ENCODE data around the gene HNRNPUL1. TPM values are rescaled to one million over a fixed set of nuclear protein-coding genes. Genes with fewer than 3 reads are reported as not detected.

The HNRNPUL1 gene
- total and polyA plus RNA-seq, 2 experiments from 2014 or later, result 204 to 207 TPM

GRCh38 chr19:41307090-41307875, 43.1 kb downstream of the HNRNPUL1 start:
- H3K9me3 Mint-ChIP-seq, result no peaks in the 10 kb centered on the region; the same call in 2 of the 3 replicates
- no peak overlapping the region; the same call in 2 of the 3 replicates for H3K4me3 Mint-ChIP-seq

DNA sequence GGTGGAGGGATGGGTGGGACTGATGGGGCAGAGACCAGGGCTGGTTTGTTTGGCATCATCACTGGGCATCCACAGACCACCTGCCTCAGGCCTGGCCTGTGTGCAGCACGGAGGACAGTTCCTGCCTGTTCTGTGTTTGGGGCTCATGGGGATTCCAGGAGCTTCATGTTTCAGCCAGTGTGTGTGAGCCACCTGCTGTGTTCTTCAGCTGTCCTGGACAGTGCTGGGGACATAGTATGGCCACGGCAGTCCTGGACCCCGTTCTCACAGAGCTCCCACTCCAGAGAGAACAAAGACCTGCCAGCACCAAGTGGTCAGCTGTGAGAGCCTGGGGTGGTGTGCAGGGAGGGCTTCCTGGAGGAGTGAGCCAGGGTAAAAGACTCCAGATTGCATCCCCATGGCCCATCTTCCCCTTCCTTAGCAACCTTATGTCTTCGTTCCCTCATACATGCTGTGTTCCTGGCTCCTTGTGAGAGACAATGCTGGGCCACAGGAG, 43.8 kb downstream of the HNRNPUL1 start:
- Histone ChIP-seq H4K20me1 (replicated peaks; ENCODE audit: insufficient read depth) (peaks cover 5% of the 10 kb centered on the region; the same call in 1 of the 2 replicates), H3K36me3 (ENCODE audit: insufficient read depth) (peaks cover 44% of the 10 kb centered on the region)
- peak; percentile 15 for ATAC-seq
- TF ChIP-seq, protein P1, sequence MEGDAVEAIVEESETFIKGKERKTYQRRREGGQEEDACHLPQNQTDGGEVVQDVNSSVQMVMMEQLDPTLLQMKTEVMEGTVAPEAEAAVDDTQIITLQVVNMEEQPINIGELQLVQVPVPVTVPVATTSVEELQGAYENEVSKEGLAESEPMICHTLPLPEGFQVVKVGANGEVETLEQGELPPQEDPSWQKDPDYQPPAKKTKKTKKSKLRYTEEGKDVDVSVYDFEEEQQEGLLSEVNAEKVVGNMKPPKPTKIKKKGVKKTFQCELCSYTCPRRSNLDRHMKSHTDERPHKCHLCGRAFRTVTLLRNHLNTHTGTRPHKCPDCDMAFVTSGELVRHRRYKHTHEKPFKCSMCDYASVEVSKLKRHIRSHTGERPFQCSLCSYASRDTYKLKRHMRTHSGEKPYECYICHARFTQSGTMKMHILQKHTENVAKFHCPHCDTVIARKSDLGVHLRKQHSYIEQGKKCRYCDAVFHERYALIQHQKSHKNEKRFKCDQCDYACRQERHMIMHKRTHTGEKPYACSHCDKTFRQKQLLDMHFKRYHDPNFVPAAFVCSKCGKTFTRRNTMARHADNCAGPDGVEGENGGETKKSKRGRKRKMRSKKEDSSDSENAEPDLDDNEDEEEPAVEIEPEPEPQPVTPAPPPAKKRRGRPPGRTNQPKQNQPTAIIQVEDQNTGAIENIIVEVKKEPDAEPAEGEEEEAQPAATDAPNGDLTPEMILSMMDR (conservative IDR thresholded peaks at IDR 0.05; ENCODE audit: low read depth in 2 of 2), result no peak
- TF ChIP-seq NANOG (IDR thresholded peaks at IDR 0.05; ENCODE audit: borderline replicate concordance) (no peak), EZH2 (IDR thresholded peaks at IDR 0.05; ENCODE audit: low read depth, unreplicated experiment) (no peak), JUNB (IDR thresholded peaks at IDR 0.05; ENCODE audit: unreplicated experiment) (no peak)
- TF ChIP-seq, protein P2, sequence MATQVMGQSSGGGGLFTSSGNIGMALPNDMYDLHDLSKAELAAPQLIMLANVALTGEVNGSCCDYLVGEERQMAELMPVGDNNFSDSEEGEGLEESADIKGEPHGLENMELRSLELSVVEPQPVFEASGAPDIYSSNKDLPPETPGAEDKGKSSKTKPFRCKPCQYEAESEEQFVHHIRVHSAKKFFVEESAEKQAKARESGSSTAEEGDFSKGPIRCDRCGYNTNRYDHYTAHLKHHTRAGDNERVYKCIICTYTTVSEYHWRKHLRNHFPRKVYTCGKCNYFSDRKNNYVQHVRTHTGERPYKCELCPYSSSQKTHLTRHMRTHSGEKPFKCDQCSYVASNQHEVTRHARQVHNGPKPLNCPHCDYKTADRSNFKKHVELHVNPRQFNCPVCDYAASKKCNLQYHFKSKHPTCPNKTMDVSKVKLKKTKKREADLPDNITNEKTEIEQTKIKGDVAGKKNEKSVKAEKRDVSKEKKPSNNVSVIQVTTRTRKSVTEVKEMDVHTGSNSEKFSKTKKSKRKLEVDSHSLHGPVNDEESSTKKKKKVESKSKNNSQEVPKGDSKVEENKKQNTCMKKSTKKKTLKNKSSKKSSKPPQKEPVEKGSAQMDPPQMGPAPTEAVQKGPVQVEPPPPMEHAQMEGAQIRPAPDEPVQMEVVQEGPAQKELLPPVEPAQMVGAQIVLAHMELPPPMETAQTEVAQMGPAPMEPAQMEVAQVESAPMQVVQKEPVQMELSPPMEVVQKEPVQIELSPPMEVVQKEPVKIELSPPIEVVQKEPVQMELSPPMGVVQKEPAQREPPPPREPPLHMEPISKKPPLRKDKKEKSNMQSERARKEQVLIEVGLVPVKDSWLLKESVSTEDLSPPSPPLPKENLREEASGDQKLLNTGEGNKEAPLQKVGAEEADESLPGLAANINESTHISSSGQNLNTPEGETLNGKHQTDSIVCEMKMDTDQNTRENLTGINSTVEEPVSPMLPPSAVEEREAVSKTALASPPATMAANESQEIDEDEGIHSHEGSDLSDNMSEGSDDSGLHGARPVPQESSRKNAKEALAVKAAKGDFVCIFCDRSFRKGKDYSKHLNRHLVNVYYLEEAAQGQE (IDR thresholded peaks at IDR 0.05; ENCODE audit: unreplicated experiment), result no peak
- TF ChIP-seq, protein P3, sequence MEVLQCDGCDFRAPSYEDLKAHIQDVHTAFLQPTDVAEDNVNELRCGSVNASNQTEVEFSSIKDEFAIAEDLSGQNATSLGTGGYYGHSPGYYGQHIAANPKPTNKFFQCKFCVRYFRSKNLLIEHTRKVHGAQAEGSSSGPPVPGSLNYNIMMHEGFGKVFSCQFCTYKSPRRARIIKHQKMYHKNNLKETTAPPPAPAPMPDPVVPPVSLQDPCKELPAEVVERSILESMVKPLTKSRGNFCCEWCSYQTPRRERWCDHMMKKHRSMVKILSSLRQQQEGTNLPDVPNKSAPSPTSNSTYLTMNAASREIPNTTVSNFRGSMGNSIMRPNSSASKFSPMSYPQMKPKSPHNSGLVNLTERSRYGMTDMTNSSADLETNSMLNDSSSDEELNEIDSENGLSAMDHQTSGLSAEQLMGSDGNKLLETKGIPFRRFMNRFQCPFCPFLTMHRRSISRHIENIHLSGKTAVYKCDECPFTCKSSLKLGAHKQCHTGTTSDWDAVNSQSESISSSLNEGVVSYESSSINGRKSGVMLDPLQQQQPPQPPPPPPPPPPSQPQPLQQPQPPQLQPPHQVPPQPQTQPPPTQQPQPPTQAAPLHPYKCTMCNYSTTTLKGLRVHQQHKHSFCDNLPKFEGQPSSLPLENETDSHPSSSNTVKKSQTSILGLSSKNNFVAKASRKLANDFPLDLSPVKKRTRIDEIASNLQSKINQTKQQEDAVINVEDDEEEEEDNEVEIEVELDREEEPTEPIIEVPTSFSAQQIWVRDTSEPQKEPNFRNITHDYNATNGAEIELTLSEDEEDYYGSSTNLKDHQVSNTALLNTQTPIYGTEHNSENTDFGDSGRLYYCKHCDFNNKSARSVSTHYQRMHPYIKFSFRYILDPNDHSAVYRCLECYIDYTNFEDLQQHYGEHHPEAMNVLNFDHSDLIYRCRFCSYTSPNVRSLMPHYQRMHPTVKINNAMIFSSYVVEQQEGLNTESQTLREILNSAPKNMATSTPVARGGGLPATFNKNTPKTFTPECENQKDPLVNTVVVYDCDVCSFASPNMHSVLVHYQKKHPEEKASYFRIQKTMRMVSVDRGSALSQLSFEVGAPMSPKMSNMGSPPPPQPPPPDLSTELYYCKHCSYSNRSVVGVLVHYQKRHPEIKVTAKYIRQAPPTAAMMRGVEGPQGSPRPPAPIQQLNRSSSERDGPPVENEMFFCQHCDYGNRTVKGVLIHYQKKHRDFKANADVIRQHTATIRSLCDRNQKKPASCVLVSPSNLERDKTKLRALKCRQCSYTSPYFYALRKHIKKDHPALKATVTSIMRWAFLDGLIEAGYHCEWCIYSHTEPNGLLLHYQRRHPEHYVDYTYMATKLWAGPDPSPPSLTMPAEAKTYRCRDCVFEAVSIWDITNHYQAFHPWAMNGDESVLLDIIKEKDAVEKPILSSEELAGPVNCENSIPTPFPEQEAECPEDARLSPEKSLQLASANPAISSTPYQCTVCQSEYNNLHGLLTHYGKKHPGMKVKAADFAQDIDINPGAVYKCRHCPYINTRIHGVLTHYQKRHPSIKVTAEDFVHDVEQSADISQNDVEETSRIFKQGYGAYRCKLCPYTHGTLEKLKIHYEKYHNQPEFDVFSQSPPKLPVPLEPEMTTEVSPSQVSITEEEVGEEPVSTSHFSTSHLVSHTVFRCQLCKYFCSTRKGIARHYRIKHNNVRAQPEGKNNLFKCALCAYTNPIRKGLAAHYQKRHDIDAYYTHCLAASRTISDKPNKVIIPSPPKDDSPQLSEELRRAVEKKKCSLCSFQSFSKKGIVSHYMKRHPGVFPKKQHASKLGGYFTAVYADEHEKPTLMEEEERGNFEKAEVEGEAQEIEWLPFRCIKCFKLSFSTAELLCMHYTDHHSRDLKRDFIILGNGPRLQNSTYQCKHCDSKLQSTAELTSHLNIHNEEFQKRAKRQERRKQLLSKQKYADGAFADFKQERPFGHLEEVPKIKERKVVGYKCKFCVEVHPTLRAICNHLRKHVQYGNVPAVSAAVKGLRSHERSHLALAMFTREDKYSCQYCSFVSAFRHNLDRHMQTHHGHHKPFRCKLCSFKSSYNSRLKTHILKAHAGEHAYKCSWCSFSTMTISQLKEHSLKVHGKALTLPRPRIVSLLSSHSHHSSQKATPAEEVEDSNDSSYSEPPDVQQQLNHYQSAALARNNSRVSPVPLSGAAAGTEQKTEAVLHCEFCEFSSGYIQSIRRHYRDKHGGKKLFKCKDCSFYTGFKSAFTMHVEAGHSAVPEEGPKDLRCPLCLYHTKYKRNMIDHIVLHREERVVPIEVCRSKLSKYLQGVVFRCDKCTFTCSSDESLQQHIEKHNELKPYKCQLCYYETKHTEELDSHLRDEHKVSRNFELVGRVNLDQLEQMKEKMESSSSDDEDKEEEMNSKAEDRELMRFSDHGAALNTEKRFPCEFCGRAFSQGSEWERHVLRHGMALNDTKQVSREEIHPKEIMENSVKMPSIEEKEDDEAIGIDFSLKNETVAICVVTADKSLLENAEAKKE (CRISPR knock-in tag; IDR thresholded peaks at IDR 0.05), result no peak

More at GRCh38 chr19:41307090-41307875, 43.1 kb downstream of the HNRNPUL1 start:
- H4K20me1 ChIP-seq (replicated peaks; ENCODE audit: insufficient read depth), result peaks cover 5% of the 10 kb centered on the region; the same call in 1 of the 2 replicates
- no peaks in the 10 kb centered on the region for H3K27me3 ChIP-seq (ENCODE audit: insufficient read depth)
- H3K27me3 Mint-ChIP-seq (ENCODE audit: insufficient read depth, low read depth, poor library complexity), result peaks cover 34% of the 10 kb centered on the region
- H3K79me2 ChIP-seq (replicated peaks; ENCODE audit: insufficient read depth), result peaks cover 17% of the 10 kb centered on the region
- peaks cover 51% of the 10 kb centered on the region for H3K36me3 ChIP-seq (ENCODE audit: insufficient read depth)
- H3K4me1 Mint-ChIP-seq, result peaks cover 24% of the 10 kb centered on the region
- H3K9me2 ChIP-seq (ENCODE audit: insufficient read depth), result no peaks in the 10 kb centered on the region
- no peak overlapping the region for H3K4me2 ChIP-seq
- no peak for ATAC-seq
- peaks cover 58% of the 10 kb centered on the region for H3K36me3 Mint-ChIP-seq (ENCODE audit: low read depth)
- DNase-seq (ENCODE audit: low spot score), result no peak
- H3K27ac ChIP-seq (ENCODE audit: low read depth), result peak overlapping the region; percentile 90
- H3K4me3 ChIP-seq, result no peak overlapping the region
- peaks cover 16% of the 10 kb centered on the region for H3K4me1 ChIP-seq (ENCODE audit: insufficient read depth)
- H3K27ac Mint-ChIP-seq, result no peak overlapping the region
- TF ChIP-seq CREB1 (CRISPR knock-in tag; IDR thresholded peaks at IDR 0.05; ENCODE audit: low read depth), result no peak
- no peak for TF ChIP-seq NANOG (IDR thresholded peaks at IDR 0.05; ENCODE audit: borderline replicate concordance)
- no peak for TF ChIP-seq ZNF114 (CRISPR knock-in tag; IDR thresholded peaks at IDR 0.05)
- no peak for TF ChIP-seq EZH2phosphoT487 (IDR thresholded peaks at IDR 0.05; ENCODE audit: unreplicated experiment)
- no peak for TF ChIP-seq EZH2 (IDR thresholded peaks at IDR 0.05; ENCODE audit: low read depth, unreplicated experiment)
- no peak overlapping the region for H2AFZ ChIP-seq
- H3F3A ChIP-seq (replicated peaks; ENCODE audit: low read depth), result peaks cover 52% of the 10 kb centered on the region

More for the DNA sequence above, 43.8 kb downstream of the HNRNPUL1 start:
- H3K4me2 ChIP-seq, result no peak overlapping the region
- Mint-ChIP-seq H3K4me3 (no peak overlapping the region; the same call in 2 of the 3 replicates), H3K27ac (peak overlapping the region; percentile 74; the same call in 1 of the 2 replicates), H3K27me3 (ENCODE audit: insufficient read depth, low read depth, poor library complexity) (peaks cover 34% of the 10 kb centered on the region), H3K9me3 (no peaks in the 10 kb centered on the region; the same call in 2 of the 3 replicates), H3K36me3 (ENCODE audit: low read depth) (peaks cover 52% of the 10 kb centered on the region), H3K4me1 (peaks cover 24% of the 10 kb centered on the region)
- no peaks in the 10 kb centered on the region for H3K9me2 ChIP-seq (ENCODE audit: insufficient read depth)
- H3K79me2 ChIP-seq (replicated peaks; ENCODE audit: insufficient read depth), result peaks cover 21% of the 10 kb centered on the region
- H3K27me3 ChIP-seq (ENCODE audit: insufficient read depth), result no peaks in the 10 kb centered on the region
- H3K27ac ChIP-seq (ENCODE audit: low read depth), result peak overlapping the region; percentile 90
- no peak overlapping the region for H3K4me3 ChIP-seq
- peaks cover 16% of the 10 kb centered on the region for H3K4me1 ChIP-seq (ENCODE audit: insufficient read depth)
- no peak for DNase-seq (ENCODE audit: low spot score)
- H3F3A ChIP-seq (replicated peaks; ENCODE audit: low read depth), result peaks cover 52% of the 10 kb centered on the region
- no peak overlapping the region for H2AFZ ChIP-seq
